ENCODE measurements around the gene LIPT2. TPM values are rescaled to one million over a fixed set of nuclear protein-coding genes. Genes with fewer than 3 reads are reported as not detected.

LIPT2 gene
- total RNA-seq, 1 experiment from 2014 or later: 2.1 TPM

- Histone ChIP-seq H3K4me3 (no peak overlapping the region), H3K27me3 (no peaks in the 10 kb centered on the region)
These were observed 19.9 kb downstream of the LIPT2 start for GRCh38 chr11:74473382-74474173.

GRCh38 chr11:74471668-74472429, 21.7 kb downstream of the LIPT2 start:
- no peak for DNase-seq
- Histone ChIP-seq H3K36me3 (no peaks in the 10 kb centered on the region), H3K4me3 (no peak overlapping the region), H3K27me3 (no peaks in the 10 kb centered on the region), H3K9me3 (no peaks in the 10 kb centered on the region)

More at GRCh38 chr11:74473382-74474173, 19.9 kb downstream of the LIPT2 start:
- DNase-seq: no peak
- Histone ChIP-seq H3K9me3 (no peaks in the 10 kb centered on the region), H3K36me3 (no peaks in the 10 kb centered on the region)

GRCh38 chr11:74471037-74471436, 22.5 kb downstream of the LIPT2 start:
- H3K36me3 ChIP-seq: no peaks in the 10 kb centered on the region
- H3K4me3 ChIP-seq: no peak overlapping the region
- H3K9me3 ChIP-seq: no peaks in the 10 kb centered on the region
- H3K27me3 ChIP-seq: no peaks in the 10 kb centered on the region
- no peak for DNase-seq

GRCh38 chr11:74470526-74470925, 23.0 kb downstream of the LIPT2 start:
- Histone ChIP-seq H3K9me3 (no peaks in the 10 kb centered on the region), H3K27me3 (no peaks in the 10 kb centered on the region)

GRCh38 chr11:74468936-74469335, 24.6 kb downstream of the LIPT2 start:
- H3K9me3 ChIP-seq: no peaks in the 10 kb centered on the region
- H3K27me3 ChIP-seq: no peaks in the 10 kb centered on the region
- no peak for DNase-seq
- no peaks in the 10 kb centered on the region for H3K36me3 ChIP-seq
- H3K4me3 ChIP-seq: no peak overlapping the region

More at GRCh38 chr11:74470526-74470925, 23.0 kb downstream of the LIPT2 start:
- no peak for DNase-seq
- H3K4me3 ChIP-seq: no peak overlapping the region
- H3K36me3 ChIP-seq: no peaks in the 10 kb centered on the region

GRCh38 chr11:74468521-74468920, 25.0 kb downstream of the LIPT2 start:
- no peak for DNase-seq
- H3K9me3 ChIP-seq: no peaks in the 10 kb centered on the region
- H3K27me3 ChIP-seq: no peaks in the 10 kb centered on the region
- no peaks in the 10 kb centered on the region for H3K36me3 ChIP-seq
- H3K4me3 ChIP-seq: no peak overlapping the region

- no peak for DNase-seq
- no peaks in the 10 kb centered on the region for H3K9me3 ChIP-seq
- H3K36me3 ChIP-seq: no peaks in the 10 kb centered on the region
- H3K27me3 ChIP-seq: no peaks in the 10 kb centered on the region
- H3K4me3 ChIP-seq: no peak overlapping the region
These were observed 25.5 kb downstream of the LIPT2 start for GRCh38 chr11:74468058-74468457.

- H3K27me3 ChIP-seq: no peaks in the 10 kb centered on the region
These were observed 26.3 kb downstream of the LIPT2 start, which contains the start of gene KCNE3 for GRCh38 chr11:74466916-74467885. Gene KCNE3 (minus strand): TSS chr11:74467549. CDS start chr11:74457563, 9,986 bp downstream.

GRCh38 chr11:74465291-74465708, 28.2 kb downstream of the LIPT2 start:
- H3K9me3 ChIP-seq: no peaks in the 10 kb centered on the region
- H3K4me3 ChIP-seq: no peak overlapping the region
- no peak for DNase-seq
- H3K36me3 ChIP-seq: no peaks in the 10 kb centered on the region
- no peaks in the 10 kb centered on the region for H3K27me3 ChIP-seq

More at GRCh38 chr11:74466916-74467885, 26.3 kb downstream of the LIPT2 start, which contains the start of gene KCNE3:
- DNase-seq: peak; percentile 60
- Histone ChIP-seq H3K36me3 (no peaks in the 10 kb centered on the region), H3K9me3 (no peaks in the 10 kb centered on the region), H3K4me3 (peak within 1 kb of the TSS; percentile 33)

GRCh38 chr11:74464746-74465145, 28.8 kb downstream of the LIPT2 start:
- DNase-seq: no peak
- Histone ChIP-seq H3K27me3 (no peaks in the 10 kb centered on the region), H3K4me3 (no peak overlapping the region), H3K9me3 (no peaks in the 10 kb centered on the region), H3K36me3 (no peaks in the 10 kb centered on the region)

GRCh38 chr11:74463216-74463615, 30.3 kb downstream of the LIPT2 start:
- Histone ChIP-seq H3K27me3 (no peaks in the 10 kb centered on the region), H3K4me3 (no peak overlapping the region), H3K9me3 (no peaks in the 10 kb centered on the region), H3K36me3 (no peaks in the 10 kb centered on the region)
- DNase-seq: no peak

GRCh38 chr11:74462631-74463030, 30.9 kb downstream of the LIPT2 start:
- no peaks in the 10 kb centered on the region for H3K9me3 ChIP-seq
- H3K27me3 ChIP-seq: no peaks in the 10 kb centered on the region
- H3K36me3 ChIP-seq: no peaks in the 10 kb centered on the region
- no peak for DNase-seq
- H3K4me3 ChIP-seq: no peak overlapping the region

GRCh38 chr11:74462009-74462408, 31.5 kb downstream of the LIPT2 start:
- no peaks in the 10 kb centered on the region for H3K27me3 ChIP-seq
- no peak for DNase-seq
- H3K9me3 ChIP-seq: no peaks in the 10 kb centered on the region
- no peaks in the 10 kb centered on the region for H3K36me3 ChIP-seq
- H3K4me3 ChIP-seq: no peak overlapping the region

- no peaks in the 10 kb centered on the region for H3K27me3 ChIP-seq
- H3K4me3 ChIP-seq: no peak overlapping the region
- no peak for DNase-seq
- no peaks in the 10 kb centered on the region for H3K36me3 ChIP-seq
- H3K9me3 ChIP-seq: no peaks in the 10 kb centered on the region
These were observed 32.9 kb downstream of the LIPT2 start for GRCh38 chr11:74460481-74461154.

GRCh38 chr11:74460065-74460464, 33.5 kb downstream of the LIPT2 start:
- Histone ChIP-seq H3K9me3 (no peaks in the 10 kb centered on the region), H3K27me3 (no peaks in the 10 kb centered on the region), H3K36me3 (no peaks in the 10 kb centered on the region), H3K4me3 (no peak overlapping the region)
- DNase-seq: no peak

- Histone ChIP-seq H3K27me3 (no peaks in the 10 kb centered on the region), H3K9me3 (no peaks in the 10 kb centered on the region), H3K4me3 (no peak overlapping the region), H3K36me3 (no peaks in the 10 kb centered on the region)
- no peak for DNase-seq
These were observed 33.9 kb downstream of the LIPT2 start for GRCh38 chr11:74459584-74459983.

All from MG63 (cell line).